Measurements from ENCODE around the gene NLK.
"Not testable (repeated sequence)": the region's sequence is repeated elsewhere in the genome, so short reads cannot be mapped to it uniquely, and the experiment has no call there.

NLK gene

GRCh38 chr17:28072936-28073533 lies 30.6 kb downstream of the NLK start:
- no peak for DNase-seq (ENCODE audit: low read depth)

- no peak for DNase-seq (ENCODE audit: low read depth)
Measured at GRCh38 chr17:28074010-28074409, 31.5 kb downstream of the NLK start.

DNA sequence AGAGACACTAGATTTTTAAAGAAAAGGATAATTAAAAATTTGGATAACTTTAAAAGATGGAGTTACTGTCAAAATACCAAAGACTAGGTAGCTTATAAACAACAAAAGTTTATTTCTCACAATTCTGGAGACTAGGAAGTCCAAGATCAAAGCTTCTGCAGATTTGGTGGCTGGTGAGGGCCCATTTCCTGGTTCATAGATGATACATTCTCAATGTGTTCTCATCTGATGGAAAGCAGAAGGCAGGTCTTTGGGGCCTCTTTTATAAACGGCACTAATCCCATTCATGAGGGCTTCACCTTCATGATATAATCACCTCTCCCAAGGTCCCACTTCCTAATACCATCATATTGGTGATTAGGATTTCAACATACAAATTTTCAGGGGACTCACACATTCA lies 33.7 kb downstream of the NLK start:
- no peak for DNase-seq (ENCODE audit: low read depth)

GRCh38 chr17:28077140-28077539 lies 34.7 kb downstream of the NLK start:
- DNase-seq (ENCODE audit: low read depth) = not testable (repeated sequence)

DNA sequence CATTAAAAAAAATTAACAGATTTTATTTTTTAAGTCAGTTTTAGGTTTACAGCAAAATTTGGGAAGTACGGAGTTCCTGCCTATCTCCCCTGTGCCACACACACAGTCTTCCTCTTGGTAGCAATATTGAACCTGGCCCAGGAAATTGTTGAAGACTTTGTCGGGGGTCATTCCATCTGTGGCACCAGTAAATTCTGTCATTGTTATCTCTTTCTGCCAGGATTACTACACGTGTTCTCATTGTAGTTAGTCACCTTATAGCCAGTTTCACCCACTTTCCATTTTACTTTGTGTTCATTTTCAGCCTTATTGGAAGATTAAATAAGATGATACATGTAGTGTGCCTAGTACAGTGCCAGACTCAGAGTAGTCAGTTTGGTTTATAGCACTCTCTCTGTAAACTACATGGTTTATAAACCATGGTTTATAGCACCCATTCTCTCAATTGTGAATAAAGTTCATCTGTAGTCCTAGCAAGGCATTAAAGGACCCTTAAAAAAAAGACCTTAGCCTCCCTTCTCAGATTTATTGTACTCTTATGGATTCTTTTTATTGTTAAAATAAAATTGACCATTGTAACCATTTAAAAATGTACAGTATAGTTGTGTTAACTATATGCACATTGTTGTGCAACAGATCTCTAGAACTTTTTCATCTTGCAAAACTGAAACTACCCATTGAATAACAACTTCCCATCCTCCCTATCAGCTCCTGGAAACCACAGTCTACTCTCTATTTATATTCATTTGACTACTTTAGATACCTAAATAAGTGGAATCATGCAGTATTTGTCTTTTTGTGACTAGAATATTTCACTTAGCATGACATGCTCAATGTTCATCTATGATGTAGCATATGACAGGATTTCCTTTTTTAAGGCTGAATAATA lies 36.1 kb downstream of the NLK start:
- DNase-seq (ENCODE audit: low read depth) = no peak

DNA sequence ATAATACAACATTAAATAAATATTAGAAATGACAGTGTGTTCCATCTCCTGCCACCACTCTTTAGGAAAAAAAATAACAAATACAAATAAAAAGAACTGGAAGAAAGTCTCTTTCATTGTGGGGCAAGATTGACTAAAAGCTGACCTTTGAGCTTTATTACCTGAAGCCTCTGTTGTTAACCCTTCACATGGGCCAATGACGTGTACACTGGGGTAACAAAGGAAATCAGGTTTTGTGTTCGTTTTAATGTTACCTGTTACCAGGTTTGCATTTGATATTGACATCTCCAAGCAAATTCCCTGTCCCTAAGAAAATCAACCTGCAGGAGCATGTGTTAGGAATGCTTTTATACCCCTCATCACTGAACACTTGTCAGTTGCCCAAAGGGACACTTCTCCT lies 39.0 kb downstream of the NLK start:
- DNase-seq (ENCODE audit: low read depth) = no peak

DNA sequence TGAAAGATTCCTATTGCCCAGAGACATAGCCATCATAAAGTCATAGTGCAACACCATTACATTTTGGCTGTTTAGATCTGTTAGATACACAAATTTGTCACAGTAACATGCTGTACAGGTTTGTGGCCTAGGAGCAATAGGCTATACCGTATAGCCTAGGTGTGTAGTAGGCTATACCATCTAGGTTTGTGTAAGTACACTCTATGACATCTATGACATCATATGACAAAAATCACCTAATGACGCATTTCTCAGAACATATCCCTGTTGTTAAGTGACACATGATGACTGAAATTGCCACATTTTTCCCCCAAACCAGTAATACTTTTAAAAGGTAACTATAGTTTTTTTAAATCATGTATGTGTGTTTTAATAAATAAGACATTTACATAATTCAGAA lies 43.3 kb downstream of the NLK start:
- DNase-seq (ENCODE audit: low read depth) = no peak

DNA sequence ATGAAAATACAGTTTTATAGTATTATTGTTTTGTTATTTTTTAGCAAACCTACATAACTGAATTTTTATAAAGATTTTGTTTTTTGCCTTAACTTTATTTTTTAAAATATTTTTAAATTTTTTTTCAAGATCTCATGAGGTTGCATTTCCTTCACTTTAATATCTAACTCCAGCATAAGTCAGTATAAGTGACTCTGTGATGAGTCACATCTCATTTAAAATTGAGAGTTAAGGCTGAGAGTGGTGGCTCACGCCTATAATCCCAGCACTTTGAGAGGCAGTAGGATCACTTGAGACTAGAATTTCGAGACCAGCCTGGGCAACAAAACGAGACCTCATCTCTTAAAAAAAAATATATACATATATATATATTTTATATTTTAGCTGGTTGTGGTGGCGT lies 44.0 kb downstream of the NLK start:
- no peak for DNase-seq (ENCODE audit: low read depth)

DNA sequence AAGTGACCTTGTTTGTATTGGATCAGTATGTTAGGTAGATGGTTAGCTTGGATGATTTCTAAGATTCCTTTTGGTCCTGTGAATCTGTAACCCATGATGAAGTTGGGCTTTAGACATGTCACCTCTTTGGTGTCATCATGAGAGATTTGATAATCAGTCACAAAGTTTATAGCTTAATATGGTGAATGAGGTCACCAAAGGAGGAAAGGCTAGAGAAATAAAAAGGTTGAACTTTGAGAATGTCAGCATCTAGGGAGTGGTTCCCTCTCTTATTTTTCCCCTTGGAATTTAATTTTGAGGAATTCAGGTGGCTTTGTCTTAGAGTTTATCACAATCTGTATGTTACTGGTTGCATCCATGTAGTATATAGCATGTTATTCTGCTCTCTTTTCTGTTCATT lies 45.3 kb downstream of the NLK start:
- DNase-seq (ENCODE audit: low read depth) = no peak

DNA sequence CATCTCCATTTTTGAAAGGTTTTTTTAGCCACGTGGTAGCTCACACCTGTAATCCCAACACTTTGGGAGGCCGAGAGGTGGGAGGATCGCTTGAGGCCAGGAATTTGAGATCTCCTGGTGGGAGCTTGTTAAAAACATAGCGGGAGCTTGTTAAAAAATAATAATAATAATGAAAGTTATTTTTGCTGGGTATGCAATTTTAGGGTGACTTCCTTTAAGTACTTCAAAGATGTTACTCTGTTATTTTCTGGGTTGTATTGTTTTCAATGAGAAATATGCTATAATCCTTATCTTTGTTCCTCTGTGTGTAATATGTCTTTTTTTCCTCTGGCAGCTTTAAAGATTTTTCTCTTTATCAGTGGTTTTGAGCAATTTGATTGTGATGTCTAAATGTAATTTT lies 48.1 kb downstream of the NLK start:
- DNase-seq (ENCODE audit: low read depth) = no peak

DNA sequence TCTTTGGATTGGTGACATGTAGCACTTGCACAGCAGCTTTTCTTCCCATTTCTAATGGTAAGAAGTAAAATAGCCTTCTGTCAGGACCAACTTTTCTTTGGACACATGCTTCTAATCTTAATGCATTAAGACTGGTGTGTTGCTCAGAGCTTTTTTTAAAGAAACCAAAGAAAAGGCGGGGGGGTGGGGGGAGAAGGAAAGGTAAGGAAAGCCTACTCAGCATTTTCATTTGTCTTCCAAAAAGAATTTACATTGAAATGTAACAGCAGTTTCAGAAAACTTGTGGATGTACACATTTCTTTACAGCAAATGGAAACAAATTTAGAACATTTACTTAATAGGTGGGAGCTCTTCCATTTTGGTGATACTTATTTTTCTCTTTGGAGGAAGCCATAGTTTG lies 49.6 kb downstream of the NLK start:
- DNase-seq (ENCODE audit: low read depth) = no peak

DNA sequence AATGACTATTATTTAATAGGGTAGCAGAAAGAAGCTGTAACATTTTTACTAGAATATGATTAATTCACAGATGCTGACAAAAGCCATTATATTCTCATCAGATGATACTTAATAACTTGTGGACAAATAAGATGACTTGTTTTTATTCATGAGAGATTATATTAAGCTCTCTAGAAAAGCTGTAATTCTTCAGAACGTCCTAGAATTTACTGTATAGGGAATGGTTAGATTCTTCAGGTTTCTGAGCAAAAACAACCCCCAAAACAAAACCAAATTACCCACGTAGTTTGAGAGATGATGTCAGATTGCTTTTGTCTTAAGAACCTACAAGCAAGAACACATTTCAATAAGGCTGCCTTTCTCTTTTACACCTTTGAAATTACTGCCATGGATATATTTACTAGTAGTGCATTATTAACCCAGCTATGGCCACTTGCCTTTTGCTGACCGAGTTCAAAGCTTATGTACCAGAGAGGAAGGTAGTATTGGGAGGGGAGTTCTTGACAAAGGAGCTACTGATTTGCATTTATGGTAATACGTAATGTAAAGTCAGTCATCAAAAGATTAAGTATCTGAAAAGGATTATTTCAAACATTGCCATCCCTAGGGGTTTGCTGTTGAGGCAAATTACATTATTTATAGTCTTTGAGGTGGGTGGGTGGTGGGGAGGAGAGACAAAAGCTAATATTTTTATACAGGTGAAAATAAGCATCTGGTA lies 51.7 kb downstream of the NLK start:
- DNase-seq (ENCODE audit: low read depth) = no peak

GRCh38 chr17:28096756-28097155 lies 54.3 kb downstream of the NLK start:
- DNase-seq (ENCODE audit: low read depth) = no peak

GRCh38 chr17:28097254-28097653 lies 54.8 kb downstream of the NLK start:
- DNase-seq (ENCODE audit: low read depth) = no peak

DNA sequence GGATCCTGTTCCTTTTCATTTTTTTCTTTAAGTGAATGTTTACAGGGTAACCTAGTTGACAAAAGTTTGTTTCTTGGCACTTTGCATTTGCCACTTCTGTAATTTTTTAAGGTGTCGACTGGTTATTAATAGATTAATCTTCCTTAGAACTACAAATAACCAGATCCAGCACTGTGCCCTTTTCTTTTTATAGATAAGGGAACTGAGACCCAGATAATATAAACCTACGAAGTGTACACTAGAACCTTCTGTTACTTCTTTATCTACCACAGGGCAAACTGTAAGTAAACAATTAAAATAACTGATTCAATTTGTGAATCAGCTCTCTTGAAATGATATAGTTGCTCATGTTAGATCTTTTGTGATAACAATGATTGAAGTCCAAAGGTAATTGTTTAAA lies 55.4 kb downstream of the NLK start:
- no peak for DNase-seq (ENCODE audit: low read depth)

- DNase-seq (ENCODE audit: low read depth) = not testable (repeated sequence)
Measured at GRCh38 chr17:28098591-28098990, 56.1 kb downstream of the NLK start.

DNA sequence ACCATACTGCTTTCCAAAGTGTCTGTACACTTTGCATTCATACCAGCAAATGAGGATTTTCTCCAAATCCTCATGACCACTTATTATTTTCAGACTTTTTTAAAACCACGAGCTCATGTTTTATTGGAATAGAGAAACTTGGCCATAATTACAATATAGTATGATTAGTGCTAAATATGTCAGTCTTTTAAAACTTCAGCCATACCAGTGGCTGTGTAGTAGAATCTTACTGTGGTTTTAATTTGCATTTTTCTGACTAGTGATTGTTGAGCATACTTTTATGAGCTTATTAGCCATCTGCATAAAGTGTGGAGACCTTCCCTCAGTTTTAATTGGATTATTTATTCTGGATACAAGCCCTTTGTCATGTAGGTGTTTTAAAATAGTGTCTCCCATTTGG lies 57.8 kb downstream of the NLK start:
- DNase-seq (ENCODE audit: low read depth) = no peak

DNA sequence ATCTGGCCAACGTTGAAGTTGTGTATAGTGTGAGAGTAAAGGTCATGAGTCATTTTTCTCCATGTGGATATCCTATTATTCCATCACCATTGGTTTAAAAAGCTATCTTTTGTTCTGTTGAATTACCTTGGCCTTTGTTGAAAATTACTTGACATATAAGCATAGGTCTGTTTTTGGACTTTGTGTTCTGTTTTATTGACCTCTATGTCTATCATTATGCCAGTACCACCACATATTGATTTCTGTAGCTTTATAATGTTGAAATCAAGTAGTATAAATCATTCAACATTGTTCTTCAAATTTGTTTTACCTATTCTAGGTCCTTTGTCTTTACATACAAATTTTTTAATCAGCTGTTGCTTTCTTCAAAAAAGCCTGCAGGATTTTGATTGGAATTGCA lies 58.5 kb downstream of the NLK start:
- no peak for DNase-seq (ENCODE audit: low read depth)

- no peak for DNase-seq (ENCODE audit: low read depth)
Measured at GRCh38 chr17:28101919-28102318, 59.4 kb downstream of the NLK start.

- DNase-seq (ENCODE audit: low read depth) = no peak
Measured at GRCh38 chr17:28105501-28105900, 63.0 kb downstream of the NLK start.

- no peak for DNase-seq (ENCODE audit: low read depth)
Measured at GRCh38 chr17:28110184-28110583, 67.7 kb downstream of the NLK start.

- no peak for DNase-seq (ENCODE audit: low read depth)
Measured at GRCh38 chr17:28112181-28112580, 69.7 kb downstream of the NLK start.

DNA sequence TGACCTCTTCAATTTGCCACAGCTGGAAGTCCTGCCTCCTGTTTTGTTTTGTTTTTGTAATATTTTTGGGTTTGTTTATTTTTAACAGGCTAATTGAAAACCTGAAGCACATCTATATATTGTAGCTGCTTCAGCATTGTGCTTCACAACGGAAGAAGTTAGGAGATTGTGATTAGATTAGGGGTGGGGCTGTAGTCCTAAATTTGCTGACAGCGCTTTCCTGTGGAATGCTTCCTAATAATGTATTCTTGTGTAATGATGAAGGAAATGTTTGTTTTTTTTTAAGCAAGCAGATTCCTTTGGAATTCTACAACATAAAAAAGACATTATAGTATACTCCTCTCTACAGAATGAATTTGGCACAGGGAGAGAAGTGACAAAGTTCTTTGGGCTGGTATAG lies 70.1 kb downstream of the NLK start:
- DNase-seq (ENCODE audit: low read depth) = no peak
